Suppressor macrophage treated with lipopolysaccharide for 4 hours (primary cell): ENCODE measurements around the gene SLC6A13.
A peak's percentile ranks its signal among the peaks of the same experiment; 100 is the strongest.
"Not testable (repeated sequence)": the region's sequence is repeated elsewhere in the genome, so short reads cannot be mapped to it uniquely, and the experiment has no call there.

ENCODE experiments used
- DNase-seq: peaks from one replicate; pipeline ENCODE4 v3.0.0-alpha.2; 2020

The SLC6A13 gene

DNA sequence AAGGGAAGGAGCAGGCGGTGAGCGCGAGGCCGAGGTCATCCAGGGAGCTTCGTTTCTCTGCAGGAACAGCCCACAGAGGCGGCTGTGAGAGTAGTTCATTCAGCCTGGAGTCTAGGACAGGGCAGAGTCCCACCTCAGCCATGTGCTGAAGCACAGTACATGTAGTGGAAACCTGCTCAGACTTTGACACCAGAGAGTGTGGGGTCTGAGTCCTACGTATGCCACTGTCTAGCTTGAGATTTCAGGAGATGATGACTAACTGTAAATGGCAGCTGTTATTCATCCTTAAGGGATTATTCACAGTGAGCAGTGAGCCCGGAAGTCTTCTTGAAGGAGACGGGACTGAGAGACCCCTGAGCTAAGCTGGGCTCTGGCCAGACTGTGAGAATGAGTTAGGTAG lies 938 bp upstream of the SLC6A13 start:
- no peak for DNase-seq

DNA sequence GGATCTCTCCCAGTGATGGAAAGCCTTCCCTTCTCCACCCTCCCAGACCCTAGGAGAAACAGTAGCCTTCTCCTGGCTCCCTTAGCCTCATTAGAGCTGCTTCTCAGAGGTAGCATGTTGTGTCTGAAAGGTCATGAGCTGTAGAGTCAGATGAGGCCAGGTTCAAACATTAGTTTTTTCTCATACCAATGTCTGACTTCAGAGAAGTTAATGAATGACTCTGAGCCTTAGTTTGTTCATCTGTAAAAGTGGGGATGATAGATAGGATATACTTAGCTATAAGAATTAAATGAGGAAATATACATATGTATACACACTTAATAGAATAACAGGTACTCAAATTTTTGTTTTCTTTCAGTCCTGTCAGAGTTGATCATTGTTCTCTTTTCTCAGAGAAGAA lies 523 bp downstream of the SLC6A13 start:
- DNase-seq, result no peak

- DNase-seq, result no peak
These were observed 4.9 kb downstream of the SLC6A13 start for GRCh38 chr12:257521-258321.

GRCh38 chr12:256958-257357 lies 5.7 kb downstream of the SLC6A13 start:
- DNase-seq, result no peak

DNA sequence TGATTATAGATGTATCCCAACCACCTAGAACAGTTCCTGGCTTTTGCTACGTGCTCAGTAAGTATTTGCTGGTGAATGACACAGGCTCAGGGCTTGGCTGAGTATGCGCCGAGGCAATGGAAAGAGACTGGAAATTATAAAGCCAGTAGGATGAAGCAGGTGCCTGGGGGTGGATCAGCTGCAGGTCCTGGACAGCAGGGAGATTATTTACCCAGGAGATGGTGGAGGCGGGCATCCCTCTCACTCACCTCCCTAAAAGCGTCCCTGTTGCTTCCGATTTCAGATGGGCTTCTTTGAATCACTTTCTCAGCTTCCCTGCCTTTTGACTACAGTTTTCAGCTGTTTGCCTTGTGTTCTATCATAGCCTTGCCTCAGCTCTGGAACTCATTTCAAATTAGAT lies 6.4 kb downstream of the SLC6A13 start:
- no peak for DNase-seq

- DNase-seq, result no peak
These were observed 7.7 kb downstream of the SLC6A13 start for GRCh38 chr12:254912-255311.

DNA sequence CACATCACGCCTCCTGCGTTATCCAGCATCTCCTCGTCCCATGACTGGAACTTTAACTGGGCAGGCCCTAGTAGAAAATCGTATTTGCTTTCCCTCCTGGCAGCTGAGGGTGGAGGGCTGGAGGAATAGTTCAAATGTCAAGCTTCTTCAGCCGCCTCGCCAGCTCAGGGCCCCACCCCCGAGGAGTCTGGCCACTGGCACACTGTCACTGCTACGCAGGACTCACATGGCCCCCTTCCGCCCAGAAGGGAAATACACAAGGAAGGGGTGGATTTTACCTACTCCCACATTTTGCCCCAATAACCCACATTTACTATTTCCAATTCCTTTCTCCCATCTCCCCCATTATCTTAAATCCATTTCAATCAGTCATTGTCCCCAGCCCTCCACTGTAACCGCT lies 8.6 kb downstream of the SLC6A13 start:
- no peak for DNase-seq

DNA sequence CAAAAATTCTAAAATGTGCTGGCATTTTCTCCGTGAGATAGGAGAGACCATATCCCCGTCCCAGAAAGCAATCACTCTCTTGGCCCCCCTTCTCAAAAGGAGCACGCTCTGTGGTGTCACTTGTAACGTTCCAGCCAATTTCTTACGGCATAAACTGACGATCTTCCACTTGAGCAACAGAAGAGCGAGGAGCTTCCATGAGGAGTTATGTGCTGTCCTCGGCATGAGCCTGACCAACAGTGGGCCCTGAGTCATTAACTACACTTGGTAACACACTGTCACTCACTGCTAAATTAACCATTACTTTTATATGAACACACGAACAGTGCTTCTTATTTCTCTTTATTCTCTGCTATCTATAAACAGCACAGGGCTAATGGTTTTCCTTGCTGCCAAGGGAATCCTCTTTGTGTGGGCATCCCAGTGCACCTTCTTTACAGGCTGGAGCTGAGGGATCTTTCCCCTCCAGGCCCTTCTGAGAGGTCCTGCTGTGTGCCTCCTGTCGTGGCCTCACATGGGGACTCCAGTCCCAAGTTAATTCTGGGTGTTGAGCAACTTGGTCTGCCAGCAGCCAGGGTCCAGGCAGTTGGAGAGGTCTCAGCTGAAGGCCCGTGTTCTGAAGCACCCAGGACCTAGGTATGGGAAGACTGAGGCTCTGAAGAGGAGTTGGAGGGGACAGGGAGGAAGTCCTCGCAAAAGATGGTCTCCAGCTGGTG lies 9.4 kb downstream of the SLC6A13 start:
- DNase-seq, result no peak

DNA sequence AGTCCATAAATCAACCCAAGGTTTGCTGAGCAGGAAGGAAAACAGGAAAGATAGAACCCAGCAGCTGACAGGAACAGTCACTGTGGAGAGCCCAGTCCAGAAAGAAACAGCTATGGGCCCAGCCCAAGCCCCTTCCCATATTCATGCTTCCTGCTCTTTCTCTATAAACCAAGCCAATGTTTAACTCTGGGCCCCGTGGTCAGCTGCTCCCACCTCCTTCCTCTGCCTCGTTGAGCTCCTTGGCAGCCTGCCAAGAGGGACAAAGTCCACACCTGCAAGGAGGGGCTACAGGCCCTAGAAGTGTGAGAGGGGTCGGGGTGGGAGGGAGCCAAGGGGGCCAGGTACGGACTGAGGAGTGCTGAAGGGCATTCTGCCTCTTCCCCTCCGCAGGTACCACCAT lies 10.0 kb downstream of the SLC6A13 start:
- no peak for DNase-seq

- peak; percentile 7 for DNase-seq
These were observed 15.4 kb downstream of the SLC6A13 start for GRCh38 chr12:247271-247670.

DNA sequence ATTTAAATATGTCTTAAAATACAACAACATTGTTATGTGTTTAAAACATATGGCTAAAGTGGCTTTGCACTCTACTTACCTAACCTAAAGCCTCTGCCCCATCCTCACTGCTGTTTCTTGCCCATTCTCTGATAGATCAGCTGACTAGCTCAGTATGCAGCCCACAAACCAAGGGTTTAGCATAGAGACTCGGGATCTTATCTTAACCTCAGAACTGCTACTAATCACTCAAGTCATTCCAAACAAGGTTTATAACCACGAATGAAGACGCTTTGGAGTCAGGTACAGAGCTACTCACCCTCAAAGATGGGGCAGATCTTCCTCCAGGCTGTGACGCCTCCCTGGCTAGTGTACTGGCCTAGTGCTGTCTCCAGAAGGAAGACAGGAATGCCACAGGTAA lies 19.3 kb downstream of the SLC6A13 start:
- DNase-seq, result no peak

- no peak for DNase-seq
These were observed 20.1 kb downstream of the SLC6A13 start for GRCh38 chr12:242496-242895.

GRCh38 chr12:241266-241665 lies 21.4 kb downstream of the SLC6A13 start:
- DNase-seq, result no peak

- DNase-seq, result no peak
These were observed 22.1 kb downstream of the SLC6A13 start for GRCh38 chr12:240566-240965.

GRCh38 chr12:238736-239398 lies 23.8 kb downstream of the SLC6A13 start:
- DNase-seq, result no peak

- DNase-seq, result no peak
These were observed 24.5 kb downstream of the SLC6A13 start for GRCh38 chr12:238116-238515.

GRCh38 chr12:237026-237815 lies 25.4 kb downstream of the SLC6A13 start:
- no peak for DNase-seq

GRCh38 chr12:236445-236844 lies 26.2 kb downstream of the SLC6A13 start:
- DNase-seq, result no peak

- DNase-seq, result not testable (repeated sequence)
These were observed 26.7 kb downstream of the SLC6A13 start for GRCh38 chr12:235967-236366.

- no peak for DNase-seq
These were observed 27.7 kb downstream of the SLC6A13 start for GRCh38 chr12:234891-235415.

- DNase-seq, result no peak
These were observed 28.6 kb downstream of the SLC6A13 start for GRCh38 chr12:234019-234418.

GRCh38 chr12:233615-233968 lies 29.0 kb downstream of the SLC6A13 start:
- no peak for DNase-seq
